PC-3 (cell line): ENCODE data around the gene NAPB. TPM values are rescaled to one million over a fixed set of nuclear protein-coding genes. Genes with fewer than 3 reads are reported as not detected.

ENCODE experiments used
- ATAC-seq: fragments of 200-7000 bp; cut with Tn5 transposase; 2 replicates; pipeline ENCODE4 v1.9.1; 2020; ENCODE audit warnings: mild to moderate bottlenecking, moderate library complexity
- BruUV-seq: library from RNA; stranded (reverse); fragments of 400-500 nt; replicated peaks from 2 replicates; lab custom pipeline; 2021; lab: Mats Ljungman, UMichigan
- CTCF ChIA-PET: fragments of 300-600 bp; sonication (Branson Sonifier 250); formaldehyde crosslinking; loops from one replicate; lab custom pipeline; 2022; ENCODE audit warnings: antibody characterized with exemption; lab: Charles Lee
- POLR2A ChIA-PET: fragments of 300-600 bp; sonication (Branson Sonifier 250); formaldehyde crosslinking; loops from one replicate; lab custom pipeline; 2022; ENCODE audit warnings: antibody characterized with exemption; ENCODE audit not compliant: unreplicated experiment; lab: Charles Lee
- DNase-seq: peaks from one replicate; pipeline ENCODE4 v3.0.0-alpha.2; 2015
- H2AFZ ChIP-seq: fragments of 300-600 bp; sonication (generic); 2 replicates; pipeline ENCODE4 v1.6.0; 2016; ENCODE audit warnings: antibody characterized with exemption, low read length
- H3F3A ChIP-seq: fragments of 300-600 bp; sonication (generic); one replicate; pipeline ENCODE4 v1.6.0; 2017; ENCODE audit warnings: antibody characterized with exemption, low read length, control low read depth, mild to moderate bottlenecking; ENCODE audit not compliant: unreplicated experiment
- H3K27ac ChIP-seq: fragments of 300-600 bp; sonication (generic); 2 replicates; pipeline ENCODE4 v1.5.1; 2016; ENCODE audit warnings: mild to moderate bottlenecking, low read length
- H3K27me3 ChIP-seq: fragments of 300-600 bp; sonication (generic); 2 replicates; pipeline ENCODE4 v1.6.1; 2016; ENCODE audit warnings: low read length, mixed read lengths
- H3K36me3 ChIP-seq: fragments of 300-600 bp; sonication (generic); 2 replicates; pipeline ENCODE4 v1.6.1; 2016; ENCODE audit warnings: low read depth, mixed run types, low read length, mixed read lengths
- H3K4me1 ChIP-seq: fragments of 300-600 bp; sonication (generic); 2 replicates; pipeline ENCODE4 v1.5.1; 2016; ENCODE audit warnings: low read length; ENCODE audit not compliant: insufficient read depth
- H3K4me2 ChIP-seq: fragments of 300-600 bp; sonication (generic); 2 replicates; pipeline ENCODE4 v1.6.0; 2016; ENCODE audit warnings: low read length
- H3K4me3 ChIP-seq: fragments of 300-600 bp; sonication (generic); 2 replicates; pipeline ENCODE4 v1.5.1; 2016; ENCODE audit warnings: mild to moderate bottlenecking, low read length, mixed read lengths
- H3K79me2 ChIP-seq: fragments of 300-600 bp; sonication (generic); 2 replicates; pipeline ENCODE4 v1.6.1; 2017; ENCODE audit warnings: low read length, mixed read lengths
- H3K9ac ChIP-seq: fragments of 300-600 bp; sonication (generic); 2 replicates; pipeline ENCODE4 v1.6.0; 2016; ENCODE audit warnings: mild to moderate bottlenecking, low read length
- H3K9me2 ChIP-seq: fragments of 300-600 bp; sonication (generic); replicated peaks from 2 replicates; pipeline ENCODE4 v1.6.1; 2016; ENCODE audit warnings: mixed run types, low read length, mixed read lengths
- H3K9me3 ChIP-seq: fragments of 300-600 bp; sonication (generic); 2 replicates; pipeline ENCODE4 v1.6.1; 2016; ENCODE audit warnings: low read length, mixed read lengths
- H4K20me1 ChIP-seq: fragments of 300-600 bp; sonication (generic); 2 replicates; pipeline ENCODE4 v1.6.1; 2016; ENCODE audit warnings: low read length, mixed read lengths
- CTCF ChIP-seq: fragments of 300-600 bp; sonication (generic); conservative IDR thresholded peaks from 2 replicates; pipeline ENCODE4 v1.5.1; 2017; ENCODE audit warnings: antibody characterized with exemption, low read depth, mild to moderate bottlenecking, low read length
- EZH2 ChIP-seq: fragments of 300-600 bp; sonication (generic); IDR thresholded peaks from one replicate; pipeline ENCODE4 v1.6.1; 2017; ENCODE audit warnings: antibody characterized with exemption, mild to moderate bottlenecking, low read length; ENCODE audit not compliant: unreplicated experiment
- EZH2phosphoT487 ChIP-seq: fragments of 300-600 bp; sonication (generic); IDR thresholded peaks from 2 replicates; pipeline ENCODE4 v1.6.1; 2018; ENCODE audit warnings: mild to moderate bottlenecking, antibody characterized with exemption, low read length, borderline replicate concordance
- intact Hi-C: fragments of 100-400 bp; cut with micrococcal nuclease; formaldehyde crosslinking; loops from 2 replicates; pipeline ENCODE4 v1.9.0; 2023
- total RNA-seq: library from RNA; depleted of rRNA; stranded (reverse); fragments of >200 nt; gene quantifications from 2 replicates; pipeline ENCODE4 v1.2.3, GENCODE V29; 2014

Gene NAPB
- total RNA-seq, 1 experiment from 2014 or later = 7.8 TPM

GRCh38 chr20:23381876-23382275 is 39.4 kb downstream of the NAPB start:
- Histone ChIP-seq H3K79me2 (no peaks in the 10 kb centered on the region), H3K27ac (no peak overlapping the region), H3K4me1 (no peaks in the 10 kb centered on the region), H3K9me3 (no peaks in the 10 kb centered on the region), H3K4me2 (no peak overlapping the region), H2AFZ (no peak overlapping the region), H3K27me3 (no peaks in the 10 kb centered on the region), H3F3A (no peaks in the 10 kb centered on the region), H3K9ac (no peak overlapping the region), H4K20me1 (no peaks in the 10 kb centered on the region), H3K4me3 (no peak overlapping the region), H3K9me2 (no peaks in the 10 kb centered on the region), H3K36me3 (peaks cover 31% of the 10 kb centered on the region)
- ATAC-seq (no peak), DNase-seq (no peak)
- intact Hi-C loops = no loop called here
- TF ChIP-seq CTCF (no peak), EZH2phosphoT487 (no peak), EZH2 (no peak)
- POLR2A ChIA-PET = no interaction called here
- no TSS peak for BruUV-seq
- CTCF ChIA-PET = no interaction called here

- Histone ChIP-seq H3K4me1 (no peaks in the 10 kb centered on the region), H3K9ac (no peak overlapping the region), H3F3A (no peaks in the 10 kb centered on the region), H3K4me3 (no peak overlapping the region), H3K27me3 (no peaks in the 10 kb centered on the region), H3K9me3 (no peaks in the 10 kb centered on the region), H4K20me1 (no peaks in the 10 kb centered on the region), H3K27ac (no peak overlapping the region), H2AFZ (no peak overlapping the region), H3K79me2 (no peaks in the 10 kb centered on the region), H3K9me2 (no peaks in the 10 kb centered on the region), H3K36me3 (peaks cover 42% of the 10 kb centered on the region), H3K4me2 (no peak overlapping the region)
- intact Hi-C loops = no loop called here
- ATAC-seq = no peak
- no TSS peak for BruUV-seq
- ChIA-PET POLR2A (no interaction called here), CTCF (no interaction called here)
- TF ChIP-seq CTCF (no peak), EZH2phosphoT487 (no peak), EZH2 (no peak)
- no peak for DNase-seq
Measured at GRCh38 chr20:23379772-23380171, 41.5 kb downstream of the NAPB start.

GRCh38 chr20:23375827-23376226 is 45.5 kb downstream of the NAPB start:
- no peak overlapping the region for H3K9ac ChIP-seq
- H3K4me3 ChIP-seq = no peak overlapping the region
- ChIA-PET CTCF (no interaction called here), POLR2A (interaction anchor here (0.5 kb wide), 1 partner anchor 870 kb away, joined by 3 read pairs; no protein-coding TSS in a partner anchor)
- no peaks in the 10 kb centered on the region for H3F3A ChIP-seq
- no peaks in the 10 kb centered on the region for H4K20me1 ChIP-seq
- peaks cover 49% of the 10 kb centered on the region for H3K36me3 ChIP-seq
- intact Hi-C loops = no loop called here
- TF ChIP-seq CTCF (no peak), EZH2phosphoT487 (no peak)
- no peaks in the 10 kb centered on the region for H3K27me3 ChIP-seq
- no peaks in the 10 kb centered on the region for H3K79me2 ChIP-seq
- H3K9me3 ChIP-seq = no peaks in the 10 kb centered on the region
- no peak overlapping the region for H3K27ac ChIP-seq
- no peak overlapping the region for H2AFZ ChIP-seq
- H3K4me2 ChIP-seq = no peak overlapping the region
- H3K4me1 ChIP-seq = no peaks in the 10 kb centered on the region
- no TSS peak for BruUV-seq
- no peak for ATAC-seq
- H3K9me2 ChIP-seq = no peaks in the 10 kb centered on the region
- DNase-seq = no peak
